BJ (cell line): ENCODE data around the gene CHMP2A. TPM values are rescaled to one million over a fixed set of nuclear protein-coding genes. Genes with fewer than 3 reads are reported as not detected.
A peak's percentile ranks its signal among the peaks of the same experiment; 100 is the strongest.

Source experiments
- CTCF ChIA-PET: fragments of 350-600 bp; formaldehyde crosslinking; extraction: SDS; loops from one replicate; lab custom pipeline; 2021; ENCODE audit warnings: antibody characterized with exemption, inconsistent platforms; lab: Yijun Ruan, JAX
- POLR2A ChIA-PET: fragments of 300-600 bp; sonication (Branson Sonifier 250); formaldehyde crosslinking; extraction: SDS; loops from one replicate; lab custom pipeline; 2021; ENCODE audit warnings: antibody characterized with exemption; lab: Charles Lee
- DNase-seq: peaks from one replicate; pipeline ENCODE4 v3.0.0-alpha.2; 2011; ENCODE audit warnings: low read depth
- H3K27me3 ChIP-seq: 2 replicates; pipeline ENCODE4 v1.6.0; 2011; ENCODE audit warnings: low read length; ENCODE audit not compliant: control insufficient read depth, insufficient read depth
- H3K36me3 ChIP-seq: 2 replicates; pipeline ENCODE4 v1.5.1; 2011; ENCODE audit warnings: low read length; ENCODE audit not compliant: control insufficient read depth, insufficient read depth
- H3K4me3 ChIP-seq: 2 replicates; pipeline ENCODE4 v1.5.1; 2011; ENCODE audit warnings: low read depth, mild to moderate bottlenecking, control low read depth, low read length
- polyA plus RNA-seq: library from polyadenylated mRNA; depleted of rRNA; stranded (reverse); fragments of >200 nt; gene quantifications from 2 replicates; pipeline ENCODE4 v1.2.3, GENCODE V29; 2011
- TF ChIP-seq, protein P1 (sequence below): IDR thresholded peaks from 2 replicates; pipeline ENCODE4 v1.5.1; 2011; ENCODE audit warnings: low read depth, mild to moderate bottlenecking, control low read depth, inconsistent platforms, low read length, moderate library complexity; ENCODE audit not compliant: insufficient read depth

CHMP2A gene
- polyA plus RNA-seq, 1 experiment = 174 TPM

DNA sequence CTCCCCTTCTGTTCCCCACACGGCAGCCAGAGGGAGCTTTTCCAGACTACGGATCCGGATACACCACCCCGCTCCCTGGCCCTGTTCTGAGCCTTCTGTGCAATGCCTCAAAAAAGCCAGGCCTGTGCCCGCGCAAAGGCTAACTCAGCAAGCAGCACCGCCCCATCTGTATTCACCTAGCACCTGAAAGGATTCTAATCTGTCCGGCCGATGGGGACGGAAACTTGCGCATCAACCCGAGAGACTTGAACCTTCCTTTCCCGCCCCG, 35.9 kb downstream of the CHMP2A start:
- CTCF ChIA-PET = interaction anchor here (0.6 to 5.4 kb wide), 23 partner anchors 8 to 368 kb away, joined by 3 to 66 read pairs (median 4); partner anchors contain the start of genes CHMP2A, TRIM28, ZNF132 and ZNF329
- Histone ChIP-seq H3K4me3 (peak overlapping the region; percentile 73), H3K27me3 (no peaks in the 10 kb centered on the region), H3K36me3 (peaks cover 9% of the 10 kb centered on the region)
- TF ChIP-seq, protein P1, sequence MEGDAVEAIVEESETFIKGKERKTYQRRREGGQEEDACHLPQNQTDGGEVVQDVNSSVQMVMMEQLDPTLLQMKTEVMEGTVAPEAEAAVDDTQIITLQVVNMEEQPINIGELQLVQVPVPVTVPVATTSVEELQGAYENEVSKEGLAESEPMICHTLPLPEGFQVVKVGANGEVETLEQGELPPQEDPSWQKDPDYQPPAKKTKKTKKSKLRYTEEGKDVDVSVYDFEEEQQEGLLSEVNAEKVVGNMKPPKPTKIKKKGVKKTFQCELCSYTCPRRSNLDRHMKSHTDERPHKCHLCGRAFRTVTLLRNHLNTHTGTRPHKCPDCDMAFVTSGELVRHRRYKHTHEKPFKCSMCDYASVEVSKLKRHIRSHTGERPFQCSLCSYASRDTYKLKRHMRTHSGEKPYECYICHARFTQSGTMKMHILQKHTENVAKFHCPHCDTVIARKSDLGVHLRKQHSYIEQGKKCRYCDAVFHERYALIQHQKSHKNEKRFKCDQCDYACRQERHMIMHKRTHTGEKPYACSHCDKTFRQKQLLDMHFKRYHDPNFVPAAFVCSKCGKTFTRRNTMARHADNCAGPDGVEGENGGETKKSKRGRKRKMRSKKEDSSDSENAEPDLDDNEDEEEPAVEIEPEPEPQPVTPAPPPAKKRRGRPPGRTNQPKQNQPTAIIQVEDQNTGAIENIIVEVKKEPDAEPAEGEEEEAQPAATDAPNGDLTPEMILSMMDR = peak; percentile 90; the same call in 1 of the 2 replicates
- peak; percentile 8 for DNase-seq
- POLR2A ChIA-PET = no interaction called here

DNA sequence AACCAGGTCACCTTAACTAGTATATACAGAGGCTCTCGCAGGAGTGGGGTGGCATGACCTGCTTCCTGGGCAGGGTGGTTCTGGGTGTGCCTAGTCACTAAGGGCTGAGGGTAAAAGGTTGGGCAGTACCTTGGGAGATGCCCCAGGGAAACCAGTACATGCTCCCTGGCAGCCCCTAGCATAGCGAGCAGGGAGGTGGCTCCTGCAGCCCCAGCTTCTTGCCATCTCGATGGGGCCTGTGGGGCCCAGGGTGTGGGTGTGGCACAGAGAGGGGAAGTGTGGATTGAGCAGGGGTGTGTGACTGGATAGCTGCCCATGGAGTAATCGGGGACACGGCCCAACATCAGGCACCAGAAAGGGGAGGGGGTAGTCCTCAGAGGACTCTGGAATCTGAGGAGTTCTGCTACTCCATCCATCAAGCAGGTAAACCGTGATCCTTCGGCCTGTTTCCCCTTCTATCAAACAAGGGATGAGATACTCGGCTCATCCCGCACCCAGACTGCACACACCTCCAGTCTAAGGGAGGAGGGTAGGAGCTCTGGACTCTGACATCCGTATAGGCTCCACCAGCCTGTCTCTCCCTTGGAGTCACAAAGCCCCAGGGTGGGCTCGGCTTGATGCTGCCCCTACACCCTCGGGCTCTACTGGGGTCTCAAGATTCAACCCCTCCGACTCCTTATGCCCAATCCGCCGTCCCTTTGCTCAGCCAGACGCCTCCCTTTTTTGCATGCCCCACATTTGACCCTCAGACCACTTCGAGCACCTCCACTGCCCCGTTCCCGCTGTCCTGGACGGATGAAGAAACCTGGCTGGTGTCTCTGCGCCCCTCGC, 36.4 kb downstream of the CHMP2A start:
- H3K4me3 ChIP-seq = peak overlapping the region; percentile 73
- ChIA-PET CTCF (interaction anchor here (0.6 to 5.4 kb wide), 23 partner anchors 7 to 368 kb away, joined by 3 to 66 read pairs (median 4); partner anchors contain the start of genes CHMP2A, TRIM28, ZNF132 and ZNF329), POLR2A (no interaction called here)
- DNase-seq = no peak
- TF ChIP-seq, protein P1 = no peak; the same call in 1 of the 2 replicates
- peaks cover 9% of the 10 kb centered on the region for H3K36me3 ChIP-seq
- no peaks in the 10 kb centered on the region for H3K27me3 ChIP-seq

- no peak for DNase-seq
- no peaks in the 10 kb centered on the region for H3K27me3 ChIP-seq
- TF ChIP-seq, protein P1 = no peak
- H3K4me3 ChIP-seq = no peak overlapping the region
- ChIA-PET POLR2A (no interaction called here), CTCF (interaction anchor here (1.9 to 5.4 kb wide), 3 partner anchors 18 to 63 kb away, joined by 10 to 66 read pairs (median 43); partner anchors contain the start of gene CHMP2A)
- H3K36me3 ChIP-seq = peaks cover 9% of the 10 kb centered on the region
Measured at GRCh38 chr19:58516964-58517833, 37.7 kb downstream of the CHMP2A start.

DNA sequence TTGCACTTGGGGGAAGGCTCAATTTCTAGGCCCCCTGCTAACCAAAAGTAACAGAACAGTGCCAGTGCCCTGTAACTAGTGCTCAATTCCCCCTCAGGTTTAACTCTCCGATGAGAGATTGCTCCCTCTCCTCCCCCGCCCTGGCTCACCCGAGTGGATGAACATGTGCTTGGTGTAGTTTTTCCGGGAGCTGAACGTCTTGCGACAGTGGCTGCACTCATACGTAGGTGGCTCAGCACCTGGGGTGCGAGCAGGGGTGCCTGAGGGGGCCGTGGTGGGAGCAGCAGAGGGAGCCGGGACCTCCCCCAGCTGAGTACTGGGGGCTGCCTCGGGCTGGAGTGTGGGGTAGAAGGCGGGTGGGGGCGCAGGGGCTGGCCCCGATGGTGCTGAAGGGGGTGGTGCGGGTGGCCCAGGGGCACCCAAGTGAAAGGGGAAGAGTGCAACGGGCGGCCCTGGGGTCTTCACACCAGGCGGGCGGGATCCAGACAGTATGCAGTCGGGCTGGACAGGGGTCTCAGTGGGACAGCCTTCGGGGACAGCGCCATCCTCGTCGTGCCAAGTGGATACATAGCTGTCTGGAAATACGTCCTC, 38.6 kb downstream of the CHMP2A start:
- POLR2A ChIA-PET = no interaction called here

More for the DNA sequence above, 38.6 kb downstream of the CHMP2A start:
- H3K36me3 ChIP-seq = peaks cover 9% of the 10 kb centered on the region
- no peak for DNase-seq
- TF ChIP-seq, protein P1 = no peak
- CTCF ChIA-PET = no interaction called here
- H3K4me3 ChIP-seq = no peak overlapping the region
- H3K27me3 ChIP-seq = no peaks in the 10 kb centered on the region
